Neutrophil (primary cell): ENCODE measurements around the gene SLC26A6.

Experiments used
- H3K27ac ChIP-seq: fragments of 200-600 bp; sonication (generic); 2 replicates; pipeline ENCODE4 v1.5.1; 2016; ENCODE audit warnings: mild to moderate bottlenecking, moderate library complexity
- H3K27me3 ChIP-seq: fragments of 200-600 bp; sonication (generic); 2 replicates; pipeline ENCODE4 v1.6.0; 2016; ENCODE audit warnings: mild to moderate bottlenecking
- H3K36me3 ChIP-seq: fragments of 200-600 bp; sonication (generic); 2 replicates; pipeline ENCODE4 v1.5.1; 2017
- H3K4me1 ChIP-seq, 2 experiments: fragments of 200-600 bp in 1 of 2; sonication (generic) in 1 of 2; 1 replicate in 1 of 2; 2 replicates in 1 of 2; pipeline versions ENCODE4 v1.5.1 to v1.6.1; 2013 to 2016; ENCODE audit warnings: low read depth in 1 of 2, low read length in 1 of 2, mild to moderate bottlenecking in 1 of 2, moderate library complexity in 1 of 2; ENCODE audit not compliant: control insufficient read depth in 1 of 2, insufficient read depth in 1 of 2
- H3K4me3 ChIP-seq, 2 experiments: fragments of 200-600 bp in 1 of 2; sonication (generic) in 1 of 2; 1 replicate in 1 of 2; 2 replicates in 1 of 2; pipeline ENCODE4 v1.5.1; 2013 to 2016; ENCODE audit warnings: low read depth in 1 of 2, low read length in 1 of 2, mild to moderate bottlenecking in 1 of 2, moderate library complexity in 1 of 2
- H3K9me3 ChIP-seq: fragments of 200-600 bp; sonication (generic); 2 replicates; pipeline ENCODE4 v1.5.1; 2016
- CTCF ChIP-seq: fragments of 200-600 bp; sonication (generic); IDR thresholded peaks from 2 replicates; pipeline ENCODE4 v1.5.1; 2016; ENCODE audit warnings: antibody characterized with exemption

Gene SLC26A6

GRCh38 chr3:48599077-48599501 is 36.2 kb downstream of the SLC26A6 start:
- H3K4me1 ChIP-seq: no peaks in the 10 kb centered on the region
- H3K36me3 ChIP-seq: peaks cover 76% of the 10 kb centered on the region
- H3K27me3 ChIP-seq: peaks cover 27% of the 10 kb centered on the region
- TF ChIP-seq CTCF: no peak
- no peaks in the 10 kb centered on the region for H3K9me3 ChIP-seq
- H3K4me3 ChIP-seq: no peak overlapping the region
- H3K27ac ChIP-seq: no peak overlapping the region

GRCh38 chr3:48598323-48599076 is 36.8 kb downstream of the SLC26A6 start:
- peaks cover 70% of the 10 kb centered on the region for H3K36me3 ChIP-seq
- TF ChIP-seq CTCF: no peak
- no peaks in the 10 kb centered on the region for H3K4me1 ChIP-seq
- H3K9me3 ChIP-seq: no peaks in the 10 kb centered on the region
- H3K4me3 ChIP-seq: no peak overlapping the region
- no peak overlapping the region for H3K27ac ChIP-seq
- peaks cover 33% of the 10 kb centered on the region for H3K27me3 ChIP-seq

- Histone ChIP-seq H3K4me1 (no peaks in the 10 kb centered on the region), H3K9me3 (no peaks in the 10 kb centered on the region), H3K27ac (no peak overlapping the region), H3K27me3 (peaks cover 44% of the 10 kb centered on the region), H3K4me3 (no peak overlapping the region), H3K36me3 (peaks cover 59% of the 10 kb centered on the region)
- no peak for TF ChIP-seq CTCF
Observed at GRCh38 chr3:48597408-48597800, 37.9 kb downstream of the SLC26A6 start.

- TF ChIP-seq CTCF: no peak
- peaks cover 54% of the 10 kb centered on the region for H3K36me3 ChIP-seq
- no peak overlapping the region for H3K27ac ChIP-seq
- H3K27me3 ChIP-seq: peaks cover 50% of the 10 kb centered on the region
- no peak overlapping the region for H3K4me3 ChIP-seq
- H3K9me3 ChIP-seq: no peaks in the 10 kb centered on the region
- H3K4me1 ChIP-seq: no peaks in the 10 kb centered on the region
Observed at GRCh38 chr3:48596676-48597407, 38.4 kb downstream of the SLC26A6 start.

- H3K4me1 ChIP-seq: no peaks in the 10 kb centered on the region
- H3K9me3 ChIP-seq: no peaks in the 10 kb centered on the region
- H3K27ac ChIP-seq: no peak overlapping the region
- peaks cover 56% of the 10 kb centered on the region for H3K27me3 ChIP-seq
- H3K36me3 ChIP-seq: peaks cover 47% of the 10 kb centered on the region
- TF ChIP-seq CTCF: no peak
- no peak overlapping the region for H3K4me3 ChIP-seq
Observed at GRCh38 chr3:48596157-48596556, 39.1 kb downstream of the SLC26A6 start.
